Cerebellar cortex (tissue), 1 donor: ENCODE data around the gene UBASH3A.

Source experiments
- DNase-seq: peaks from one replicate; pipeline ENCODE4 v3.0.0-alpha.2; 2015; ENCODE audit warnings: low spot score

Gene UBASH3A

GRCh38 chr21:42490720-42491119, 87.0 kb downstream of the UBASH3A start:
- DNase-seq, result no peak

- DNase-seq, result no peak
Observed at GRCh38 chr21:42491328-42491727, 87.6 kb downstream of the UBASH3A start.

DNA sequence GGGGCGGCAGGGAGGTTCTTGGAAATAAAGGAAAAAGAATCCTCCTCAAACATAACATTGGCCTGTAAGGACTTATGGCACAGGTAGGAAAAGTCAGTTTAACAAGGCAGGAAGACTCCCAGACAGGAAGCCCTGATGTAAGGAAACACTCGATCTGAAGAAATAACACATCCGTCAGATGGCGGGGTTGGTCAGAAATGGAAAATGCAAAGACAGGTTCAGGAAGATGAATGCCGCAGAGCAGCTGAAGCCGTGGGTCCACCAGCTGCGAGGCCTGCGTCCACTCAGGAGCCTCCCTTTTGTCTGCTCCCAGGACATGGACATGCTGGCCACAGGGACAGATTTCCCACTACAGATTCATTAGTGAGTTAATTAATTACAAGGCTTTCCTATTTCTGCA, 88.5 kb downstream of the UBASH3A start:
- no peak for DNase-seq

- no peak for DNase-seq
Observed at GRCh38 chr21:42493109-42494060, 89.7 kb downstream of the UBASH3A start.

DNA sequence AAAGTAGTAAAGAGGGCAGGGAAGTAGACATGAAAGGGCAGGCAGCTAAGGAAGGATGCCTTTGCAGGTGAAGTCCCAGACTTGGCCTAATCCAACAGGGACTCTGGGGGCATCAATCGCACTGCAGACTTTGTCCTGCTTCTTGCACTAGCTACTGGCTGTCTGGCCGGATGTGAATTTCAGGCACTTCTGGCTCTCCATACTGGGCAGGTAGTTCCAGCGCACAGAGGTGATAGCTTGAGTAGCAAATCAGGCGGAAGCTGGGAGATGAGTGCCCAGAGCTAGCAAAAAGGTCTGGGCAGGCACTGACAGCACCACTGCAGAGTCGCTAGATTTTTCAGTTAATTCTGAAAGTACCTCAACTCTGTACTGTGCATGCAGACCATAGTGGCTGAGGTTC, 91.3 kb downstream of the UBASH3A start:
- DNase-seq, result no peak

DNA sequence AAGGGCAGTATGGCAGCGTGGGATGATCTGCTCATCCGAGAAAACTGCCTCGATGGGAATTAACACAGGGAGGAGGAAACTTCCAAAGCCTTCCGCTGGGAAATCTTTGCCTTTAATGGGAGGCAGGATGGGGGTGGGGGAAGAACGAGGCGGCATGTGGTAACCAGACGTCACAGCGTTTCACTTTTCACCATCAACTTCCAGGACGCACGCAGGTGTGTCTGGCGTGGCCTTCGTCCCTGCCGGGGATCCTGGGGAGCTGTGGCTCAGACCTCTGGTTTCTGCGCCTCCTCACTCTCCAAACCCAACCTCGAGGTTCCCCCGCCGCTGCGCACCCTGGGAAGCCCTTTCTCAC, 92.0 kb downstream of the UBASH3A start:
- DNase-seq, result no peak

GRCh38 chr21:42496120-42496838, 92.6 kb downstream of the UBASH3A start, which contains the start of gene RSPH1:
Gene RSPH1 (minus strand): TSS chr21:42496224. CDS start chr21:42496186, 38 bp downstream.
- DNase-seq, result peak; percentile 100

GRCh38 chr21:42496839-42497202, 93.1 kb downstream of the UBASH3A start:
- DNase-seq, result peak; percentile 64
